Mammary epithelial cell (primary cell): ENCODE results near the gene TOGARAM2.

Experiments used
- EZH2 ChIP-seq: IDR thresholded peaks from 2 replicates; pipeline ENCODE4 v1.6.1; 2012; ENCODE audit warnings: low read length, inconsistent platforms, borderline replicate concordance
- TF ChIP-seq, protein P1 (sequence below), 2 donors: IDR thresholded peaks in 1 of 2; conservative IDR thresholded peaks in 1 of 2; 2 replicates each; pipeline ENCODE4 v1.5.1; 2011 to 2012; ENCODE audit warnings: inconsistent platforms in 2 of 2, low read length in 2 of 2, mild to moderate bottlenecking in 2 of 2, control low read depth in 1 of 2, low read depth in 1 of 2; ENCODE audit not compliant: insufficient read depth in 1 of 2; ENCODE audit errors: extremely low read depth in 1 of 2

DNA sequence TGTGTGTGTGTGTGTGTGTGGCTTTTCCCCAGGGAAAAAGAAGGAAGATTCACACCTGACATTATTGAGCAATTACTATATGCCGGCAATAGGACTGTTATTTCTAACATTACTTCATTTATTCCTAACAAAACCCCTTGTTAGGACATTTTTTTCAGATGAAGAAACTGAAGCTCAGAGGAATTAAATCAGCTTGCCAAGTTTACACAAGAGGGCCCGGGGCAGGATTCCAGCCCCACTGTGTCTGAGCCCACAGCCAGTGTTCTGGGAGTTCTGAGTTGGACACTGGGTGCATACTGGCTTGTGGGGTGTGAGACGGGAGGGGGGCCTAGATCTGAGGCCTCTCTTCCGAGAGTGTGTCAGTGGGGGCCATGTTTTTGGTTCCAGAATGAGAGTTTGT, 9.9 kb downstream of the TOGARAM2 start:
- TF ChIP-seq, protein P1, sequence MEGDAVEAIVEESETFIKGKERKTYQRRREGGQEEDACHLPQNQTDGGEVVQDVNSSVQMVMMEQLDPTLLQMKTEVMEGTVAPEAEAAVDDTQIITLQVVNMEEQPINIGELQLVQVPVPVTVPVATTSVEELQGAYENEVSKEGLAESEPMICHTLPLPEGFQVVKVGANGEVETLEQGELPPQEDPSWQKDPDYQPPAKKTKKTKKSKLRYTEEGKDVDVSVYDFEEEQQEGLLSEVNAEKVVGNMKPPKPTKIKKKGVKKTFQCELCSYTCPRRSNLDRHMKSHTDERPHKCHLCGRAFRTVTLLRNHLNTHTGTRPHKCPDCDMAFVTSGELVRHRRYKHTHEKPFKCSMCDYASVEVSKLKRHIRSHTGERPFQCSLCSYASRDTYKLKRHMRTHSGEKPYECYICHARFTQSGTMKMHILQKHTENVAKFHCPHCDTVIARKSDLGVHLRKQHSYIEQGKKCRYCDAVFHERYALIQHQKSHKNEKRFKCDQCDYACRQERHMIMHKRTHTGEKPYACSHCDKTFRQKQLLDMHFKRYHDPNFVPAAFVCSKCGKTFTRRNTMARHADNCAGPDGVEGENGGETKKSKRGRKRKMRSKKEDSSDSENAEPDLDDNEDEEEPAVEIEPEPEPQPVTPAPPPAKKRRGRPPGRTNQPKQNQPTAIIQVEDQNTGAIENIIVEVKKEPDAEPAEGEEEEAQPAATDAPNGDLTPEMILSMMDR (conservative IDR thresholded peaks at IDR 0.05 in 1 of 2, IDR thresholded peaks at IDR 0.05 in 1 of 2; ENCODE audit: extremely low read depth in 1 of 2, insufficient read depth in 1 of 2, low read depth in 1 of 2, low read length in 2 of 2): no peak
- TF ChIP-seq EZH2: no peak
